Activated CD8-positive, alpha-beta T cell treated with anti-CD3 and anti-CD28 coated beads for 36 hours (primary cell): ENCODE measurements around the gene MVD. TPM values are rescaled to one million over a fixed set of nuclear protein-coding genes. Genes with fewer than 3 reads are reported as not detected.
"Not testable (repeated sequence)": the region's sequence is repeated elsewhere in the genome, so short reads cannot be mapped to it uniquely, and the experiment has no call there.

Experiments used
- ATAC-seq: fragments of 200-7000 bp; cut with Tn5 transposase; one replicate; pipeline ENCODE4 v1.10.0; 2021; ENCODE audit warnings: mild to moderate bottlenecking, moderate library complexity
- CTCF ChIA-PET: fragments of 350-600 bp; sonication (Branson Sonifier 250); formaldehyde crosslinking; loops from one replicate; lab custom pipeline; 2021; ENCODE audit warnings: antibody characterized with exemption; lab: Charles Lee
- POLR2A ChIA-PET: fragments of 350-600 bp; sonication (Branson Sonifier 250); formaldehyde crosslinking; loops from one replicate; lab custom pipeline; 2021; ENCODE audit warnings: antibody characterized with exemption; lab: Charles Lee
- DNase-seq: peaks from one replicate; pipeline ENCODE4 v3.0.0-alpha.2; 2020
- H3K27ac Mint-ChIP-seq: one replicate; pipeline ENCODE4 v1.8.0; 2021; ENCODE audit warnings: mild to moderate bottlenecking, mixed read lengths
- H3K27me3 Mint-ChIP-seq: one replicate; pipeline ENCODE4 v1.8.0; 2021; ENCODE audit warnings: mixed read lengths
- H3K36me3 Mint-ChIP-seq: one replicate; pipeline ENCODE4 v1.8.0; 2021; ENCODE audit warnings: low read depth, mixed read lengths
- H3K4me1 Mint-ChIP-seq: one replicate; pipeline ENCODE4 v1.8.0; 2021; ENCODE audit warnings: low read depth, mixed read lengths
- H3K4me3 Mint-ChIP-seq: one replicate; pipeline ENCODE4 v1.8.0; 2021; ENCODE audit warnings: mild to moderate bottlenecking, moderate library complexity, mixed read lengths
- H3K9me3 Mint-ChIP-seq: one replicate; pipeline ENCODE4 v1.8.0; 2021; ENCODE audit warnings: mixed read lengths
- intact Hi-C: fragments of 100-400 bp; cut with micrococcal nuclease; formaldehyde crosslinking; loops from one replicate; pipeline ENCODE4 v1.10.0; 2022
- total RNA-seq, 2 experiments: library from RNA; stranded (reverse); gene quantifications; one replicate each; pipeline ENCODE4 v1.2.3, GENCODE V29; 2021
- TF ChIP-seq, protein P1 (sequence below): fragments of 200-600 bp; IDR thresholded peaks from one replicate; pipeline ENCODE4 v1.8.0; 2022; ENCODE audit warnings: antibody characterized with exemption, mild to moderate bottlenecking

MVD gene
- total RNA-seq, 2 experiments from 2014 or later = 83.1 to 89.9 TPM

- Mint-ChIP-seq H3K4me1 (peaks cover 2% of the 10 kb centered on the region), H3K9me3 (no peaks in the 10 kb centered on the region), H3K36me3 (peaks cover 4% of the 10 kb centered on the region), H3K4me3 (no peak overlapping the region), H3K27ac (no peak overlapping the region), H3K27me3 (no peaks in the 10 kb centered on the region)
- intact Hi-C loops = no loop called here
- ATAC-seq (no peak), DNase-seq (no peak)
- CTCF ChIA-PET = interaction anchor here (1.1 to 1.7 kb wide), 4 partner anchors 9 to 18 kb away, joined by 3 to 7 read pairs (median 4); partner anchors contain the start of gene MVD
- TF ChIP-seq, protein P1, sequence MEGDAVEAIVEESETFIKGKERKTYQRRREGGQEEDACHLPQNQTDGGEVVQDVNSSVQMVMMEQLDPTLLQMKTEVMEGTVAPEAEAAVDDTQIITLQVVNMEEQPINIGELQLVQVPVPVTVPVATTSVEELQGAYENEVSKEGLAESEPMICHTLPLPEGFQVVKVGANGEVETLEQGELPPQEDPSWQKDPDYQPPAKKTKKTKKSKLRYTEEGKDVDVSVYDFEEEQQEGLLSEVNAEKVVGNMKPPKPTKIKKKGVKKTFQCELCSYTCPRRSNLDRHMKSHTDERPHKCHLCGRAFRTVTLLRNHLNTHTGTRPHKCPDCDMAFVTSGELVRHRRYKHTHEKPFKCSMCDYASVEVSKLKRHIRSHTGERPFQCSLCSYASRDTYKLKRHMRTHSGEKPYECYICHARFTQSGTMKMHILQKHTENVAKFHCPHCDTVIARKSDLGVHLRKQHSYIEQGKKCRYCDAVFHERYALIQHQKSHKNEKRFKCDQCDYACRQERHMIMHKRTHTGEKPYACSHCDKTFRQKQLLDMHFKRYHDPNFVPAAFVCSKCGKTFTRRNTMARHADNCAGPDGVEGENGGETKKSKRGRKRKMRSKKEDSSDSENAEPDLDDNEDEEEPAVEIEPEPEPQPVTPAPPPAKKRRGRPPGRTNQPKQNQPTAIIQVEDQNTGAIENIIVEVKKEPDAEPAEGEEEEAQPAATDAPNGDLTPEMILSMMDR = no peak
- POLR2A ChIA-PET = interaction anchor here (0.9 to 1.2 kb wide), 2 partner anchors 9 kb away, joined by 3 to 4 read pairs; partner anchors contain the start of gene MVD
Measured at GRCh38 chr16:88671806-88672205, 8.9 kb upstream of the MVD start.

- ChIA-PET CTCF (interaction anchor here (1.0 kb wide), 1 partner anchor 12 kb away, joined by 4 read pairs; no protein-coding TSS in a partner anchor), POLR2A (interaction anchor here (1.1 kb wide), 1 partner anchor 8 kb away, joined by 6 read pairs; no protein-coding TSS in a partner anchor)
- intact Hi-C loops = no loop called here
- Mint-ChIP-seq H3K27ac (no peak overlapping the region), H3K4me1 (peaks cover 5% of the 10 kb centered on the region), H3K36me3 (peaks cover 4% of the 10 kb centered on the region), H3K4me3 (no peak overlapping the region), H3K9me3 (no peaks in the 10 kb centered on the region), H3K27me3 (no peaks in the 10 kb centered on the region)
- TF ChIP-seq, protein P1 = no peak
- DNase-seq = no peak
- no peak for ATAC-seq
Measured at GRCh38 chr16:88669980-88670379, 7.1 kb upstream of the MVD start.

- H3K4me3 Mint-ChIP-seq, DNase-seq, ATAC-seq, H3K27ac Mint-ChIP-seq, H3K4me1 Mint-ChIP-seq, intact Hi-C loops, H3K36me3 Mint-ChIP-seq, H3K9me3 Mint-ChIP-seq, H3K27me3 Mint-ChIP-seq: not testable (repeated sequence)
- CTCF ChIA-PET = interaction anchor here (1.0 to 1.8 kb wide), 2 partner anchors 12 to 16 kb away, joined by 4 to 5 read pairs; no protein-coding TSS in a partner anchor
- POLR2A ChIA-PET = interaction anchor here (0.6 to 1.1 kb wide), 2 partner anchors 9 to 78 kb away, joined by 4 to 6 read pairs; no protein-coding TSS in a partner anchor
Measured at GRCh38 chr16:88669493-88669892, 6.6 kb upstream of the MVD start.

DNA sequence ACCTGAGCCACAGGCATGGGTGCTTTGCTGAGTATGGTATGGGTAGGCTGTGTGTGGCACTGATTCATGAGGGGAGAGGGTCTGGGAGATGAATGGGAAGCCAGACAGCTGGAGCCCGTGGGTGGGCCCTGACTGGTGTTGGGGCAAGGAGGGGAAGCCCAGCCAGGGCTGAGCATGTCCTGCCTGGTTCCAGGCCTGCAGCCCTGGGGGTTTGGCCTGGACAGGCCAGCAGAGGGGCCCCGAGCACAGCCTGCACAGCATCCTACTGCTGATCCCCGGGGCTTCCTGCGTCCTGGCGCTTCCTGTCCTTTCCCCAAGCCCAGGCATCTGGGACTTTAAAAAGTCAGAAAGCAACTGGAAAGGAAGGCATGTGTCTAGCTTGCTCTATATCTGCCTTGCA lies 4.6 kb upstream of the MVD start:
- TF ChIP-seq, protein P1 = no peak
- POLR2A ChIA-PET = interaction anchor here (1.2 kb wide), 1 partner anchor 29 kb away, joined by 3 read pairs; the partner anchor contains the start of gene IL17C
- Mint-ChIP-seq H3K27me3 (no peaks in the 10 kb centered on the region), H3K4me1 (peaks cover 9% of the 10 kb centered on the region), H3K27ac (no peak overlapping the region), H3K36me3 (peaks cover 6% of the 10 kb centered on the region), H3K9me3 (no peaks in the 10 kb centered on the region), H3K4me3 (no peak overlapping the region)
- intact Hi-C loops = no loop called here
- CTCF ChIA-PET = interaction anchor here (1.0 kb wide), 1 partner anchor 18 kb away, joined by 3 read pairs; no protein-coding TSS in a partner anchor
- ATAC-seq = no peak
- DNase-seq = no peak

GRCh38 chr16:88665570-88665969 lies 2.7 kb upstream of the MVD start:
- Mint-ChIP-seq H3K9me3 (no peaks in the 10 kb centered on the region), H3K27ac (no peak overlapping the region), H3K36me3 (peaks cover 10% of the 10 kb centered on the region), H3K4me1 (peaks cover 21% of the 10 kb centered on the region), H3K27me3 (no peaks in the 10 kb centered on the region), H3K4me3 (no peak overlapping the region)
- intact Hi-C loops = no loop called here
- DNase-seq (no peak), ATAC-seq (no peak)
- ChIA-PET POLR2A (interaction anchor here (0.7 to 3.6 kb wide), 3 partner anchors 9 to 402 kb away, joined by 3 to 20 read pairs (median 4); no protein-coding TSS in a partner anchor), CTCF (interaction anchor here (0.7 to 1.8 kb wide), 2 partner anchors 8 to 16 kb away, joined by 3 to 9 read pairs; no protein-coding TSS in a partner anchor)
- TF ChIP-seq, protein P1 = no peak
